Tibial nerve (tissue), 4 donors: ENCODE measurements around the gene GSG1L. TPM values are rescaled to one million over a fixed set of nuclear protein-coding genes. Genes with fewer than 3 reads are reported as not detected.

ENCODE experiments used
- DNase-seq, 2 donors: peaks; one replicate each; pipeline ENCODE4 v3.0.0-alpha.2; 2019; ENCODE audit warnings: low spot score in 2 of 2
- H3K27ac ChIP-seq, 4 donors: fragments of 200-600 bp; sonication (generic) in 3 of 4; one replicate each; pipeline ENCODE4 v1.5.1; 2017 to 2019; ENCODE audit warnings: mild to moderate bottlenecking in 1 of 4
- H3K27me3 ChIP-seq, 2 donors: fragments of 200-600 bp; sonication (generic) in 1 of 2; one replicate each; pipeline versions ENCODE4 v1.5.1 to v1.6.0; 2017 to 2019
- H3K36me3 ChIP-seq, 3 donors: fragments of 200-600 bp; sonication (generic); one replicate each; pipeline ENCODE4 v1.5.1; 2018 to 2019
- H3K4me1 ChIP-seq, 4 donors: fragments of 200-600 bp; sonication (generic) in 3 of 4; one replicate each; pipeline ENCODE4 v1.5.1; 2017 to 2019
- H3K4me3 ChIP-seq, 4 donors: fragments of 200-600 bp; sonication (generic) in 3 of 4; one replicate each; pipeline ENCODE4 v1.5.1; 2017 to 2019; ENCODE audit warnings: mild to moderate bottlenecking in 1 of 4, moderate library complexity in 1 of 4
- H3K9me3 ChIP-seq, 4 donors: fragments of 200-600 bp; sonication (generic) in 3 of 4; one replicate each; pipeline ENCODE4 v1.5.1; 2017 to 2019
- EP300 ChIP-seq, 2 donors: sonication (generic); formaldehyde crosslinking; IDR thresholded peaks; one replicate each; pipeline ENCODE4 v1.6.1; 2017; ENCODE audit warnings: antibody characterized with exemption in 2 of 2, mild to moderate bottlenecking in 1 of 2
- POLR2A ChIP-seq, 2 donors: fragments of 450-650 bp; IDR thresholded peaks; one replicate each; pipeline ENCODE4 v1.6.1; 2017; ENCODE audit warnings: antibody characterized with exemption in 2 of 2, mild to moderate bottlenecking in 2 of 2, moderate library complexity in 2 of 2
- WGBS, 2 donors: methylation state at CpG; one replicate each; pipeline ENCODE4 v1.1.5; 2018; 5-methylcytosine and 5-hydroxymethylcytosine counted together
- total RNA-seq, 4 donors: library from RNA; depleted of rRNA; stranded (reverse); fragments of >200 nt; gene quantifications; one replicate each; pipeline ENCODE4 v1.1.0, GENCODE V29; 2016
- TF ChIP-seq, protein P1 (sequence below), 5 experiments: fragments of 200-600 bp in 3 of 5; fragments of 450-650 bp in 2 of 5; sonication (generic) in 3 of 5; IDR thresholded peaks; one replicate each; pipeline ENCODE4 v1.5.1; 2016 to 2019; ENCODE audit warnings: antibody characterized with exemption in 5 of 5, mild to moderate bottlenecking in 3 of 5, moderate library complexity in 2 of 5

GSG1L gene
- total RNA-seq, 4 donors from 2014 or later, result not detected

DNA sequence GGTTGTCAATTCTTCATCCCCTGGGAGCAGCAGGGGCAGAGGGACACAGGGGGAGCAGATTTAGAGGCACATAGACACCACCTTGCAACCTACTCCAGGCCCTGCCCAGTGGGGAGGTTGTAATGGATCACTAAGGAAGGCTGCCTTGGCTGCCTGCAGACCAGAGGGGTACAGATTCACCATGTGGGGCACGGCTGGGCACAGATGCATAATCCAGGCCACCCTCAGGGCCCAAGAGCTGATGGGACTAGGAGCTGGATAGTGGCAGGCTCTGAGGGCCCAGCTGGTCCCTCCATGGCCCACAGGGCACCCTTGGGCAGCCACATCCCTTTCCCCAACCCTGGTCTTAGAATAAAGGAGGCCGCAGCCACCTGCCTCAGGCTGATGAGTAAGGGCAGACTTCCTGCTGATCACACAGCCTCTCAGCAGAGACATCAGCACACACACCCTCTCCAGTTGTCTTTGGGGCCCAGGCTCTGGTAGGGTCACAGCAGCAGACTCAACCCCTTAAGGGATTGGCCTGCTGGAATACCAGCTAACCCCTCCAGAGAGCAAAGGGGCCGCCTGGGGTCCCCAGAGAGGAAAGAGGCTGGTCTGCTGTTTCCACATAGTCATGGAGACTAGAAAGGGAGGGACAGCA lies 224.9 kb downstream of the GSG1L start:
- Histone ChIP-seq H3K4me3 (no peak overlapping the region), H3K36me3 (no peaks in the 10 kb centered on the region), H3K27me3 (no peaks in the 10 kb centered on the region), H3K4me1 (no peaks in the 10 kb centered on the region), H3K27ac (no peak overlapping the region), H3K9me3 (peaks cover 0 to 22% (median 1%) of the 10 kb centered on the region in 4 donors)
- WGBS, 2 donors, result 53 to 71% methylated on average over 2 of the region's 3 CpGs
- no peak for DNase-seq
- TF ChIP-seq POLR2A (IDR thresholded peaks at IDR 0.05) (no peak), EP300 (IDR thresholded peaks at IDR 0.05) (no peak)
- TF ChIP-seq, protein P1, sequence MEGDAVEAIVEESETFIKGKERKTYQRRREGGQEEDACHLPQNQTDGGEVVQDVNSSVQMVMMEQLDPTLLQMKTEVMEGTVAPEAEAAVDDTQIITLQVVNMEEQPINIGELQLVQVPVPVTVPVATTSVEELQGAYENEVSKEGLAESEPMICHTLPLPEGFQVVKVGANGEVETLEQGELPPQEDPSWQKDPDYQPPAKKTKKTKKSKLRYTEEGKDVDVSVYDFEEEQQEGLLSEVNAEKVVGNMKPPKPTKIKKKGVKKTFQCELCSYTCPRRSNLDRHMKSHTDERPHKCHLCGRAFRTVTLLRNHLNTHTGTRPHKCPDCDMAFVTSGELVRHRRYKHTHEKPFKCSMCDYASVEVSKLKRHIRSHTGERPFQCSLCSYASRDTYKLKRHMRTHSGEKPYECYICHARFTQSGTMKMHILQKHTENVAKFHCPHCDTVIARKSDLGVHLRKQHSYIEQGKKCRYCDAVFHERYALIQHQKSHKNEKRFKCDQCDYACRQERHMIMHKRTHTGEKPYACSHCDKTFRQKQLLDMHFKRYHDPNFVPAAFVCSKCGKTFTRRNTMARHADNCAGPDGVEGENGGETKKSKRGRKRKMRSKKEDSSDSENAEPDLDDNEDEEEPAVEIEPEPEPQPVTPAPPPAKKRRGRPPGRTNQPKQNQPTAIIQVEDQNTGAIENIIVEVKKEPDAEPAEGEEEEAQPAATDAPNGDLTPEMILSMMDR (IDR thresholded peaks at IDR 0.05), result no peak

DNA sequence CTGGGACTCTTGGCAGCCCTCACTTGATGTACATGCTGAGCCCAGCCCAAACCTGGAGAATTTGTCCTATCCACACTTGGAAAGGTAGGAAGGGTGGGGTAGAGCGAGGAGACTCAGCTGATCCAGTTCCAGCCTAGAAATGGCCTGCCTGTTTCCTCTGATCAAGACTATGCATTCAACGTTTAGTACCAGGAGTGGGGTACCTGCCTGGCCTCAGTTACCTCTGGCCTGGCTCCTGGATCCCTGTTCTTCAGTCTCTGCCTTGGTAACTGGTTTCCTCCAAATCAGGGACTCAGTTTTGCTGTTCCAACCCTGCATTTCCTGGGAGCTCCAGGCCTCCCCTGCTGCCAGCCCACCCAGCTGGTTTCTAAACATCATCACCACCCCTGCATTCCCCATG lies 233.5 kb downstream of the GSG1L start:
- TF ChIP-seq EP300 (IDR thresholded peaks at IDR 0.05) (no peak), POLR2A (IDR thresholded peaks at IDR 0.05) (no peak)
- TF ChIP-seq, protein P1 (IDR thresholded peaks at IDR 0.05), result no peak
- DNase-seq, result no peak

DNA sequence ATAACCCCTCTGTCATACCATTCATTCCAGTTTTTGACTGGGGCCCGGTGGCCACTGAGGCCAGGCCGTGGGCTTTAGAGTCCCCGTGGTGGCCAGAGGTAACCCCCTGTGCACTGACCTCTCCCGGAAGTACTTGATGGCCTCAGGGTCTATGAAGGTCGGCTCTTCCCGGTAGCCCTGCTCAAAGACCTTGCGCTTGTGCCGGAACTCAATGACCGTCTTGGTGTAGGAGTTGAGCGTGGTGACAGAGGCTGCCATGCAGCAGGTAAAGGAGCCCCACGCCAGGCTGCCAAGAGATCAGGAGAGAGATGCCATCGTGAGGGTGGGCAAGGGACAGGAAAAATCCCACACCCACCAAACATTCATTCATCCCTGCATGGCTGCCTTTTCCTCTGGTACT lies 234.8 kb downstream of the GSG1L start:
- TF ChIP-seq EP300 (IDR thresholded peaks at IDR 0.05) (no peak), POLR2A (IDR thresholded peaks at IDR 0.05) (no peak)
- TF ChIP-seq, protein P1 (IDR thresholded peaks at IDR 0.05), result no peak

More for the DNA sequence above, 233.5 kb downstream of the GSG1L start:
- no peaks in the 10 kb centered on the region for H3K4me1 ChIP-seq
- no peaks in the 10 kb centered on the region for H3K36me3 ChIP-seq
- no peaks in the 10 kb centered on the region for H3K27me3 ChIP-seq
- no peak overlapping the region for H3K4me3 ChIP-seq
- H3K9me3 ChIP-seq, result peaks cover 0 to 36% (median 2%) of the 10 kb centered on the region in 4 donors
- 86 to 91% methylated on average over 2 of the region's 2 CpGs for WGBS, 2 donors
- H3K27ac ChIP-seq, result no peak overlapping the region

DNA sequence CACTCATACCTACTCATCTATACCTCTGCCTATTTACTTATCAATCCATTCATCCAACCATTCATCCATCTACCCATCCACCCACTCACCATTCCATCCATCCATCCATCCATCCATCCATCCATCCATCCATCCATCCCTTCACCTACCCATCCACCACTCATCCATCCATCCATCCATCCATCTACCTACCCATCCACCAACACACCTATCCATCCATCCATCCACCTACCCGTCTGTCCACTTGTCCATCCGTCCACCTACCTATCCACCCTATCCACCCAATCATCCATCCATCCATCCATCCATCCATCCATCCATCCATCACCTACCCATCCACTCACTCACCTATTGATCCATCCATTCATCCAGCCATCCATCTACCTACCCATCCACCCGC lies 235.7 kb downstream of the GSG1L start:
- no peak for TF ChIP-seq POLR2A (IDR thresholded peaks at IDR 0.05)
- TF ChIP-seq EP300 (IDR thresholded peaks at IDR 0.05), result no peak
- TF ChIP-seq, protein P1 (IDR thresholded peaks at IDR 0.05), result no peak

More for the DNA sequence above, 234.8 kb downstream of the GSG1L start:
- H3K36me3 ChIP-seq, result no peaks in the 10 kb centered on the region
- no peaks in the 10 kb centered on the region for H3K27me3 ChIP-seq
- 86 to 93% methylated on average over 12 of the region's 12 CpGs for WGBS, 2 donors
- no peak for DNase-seq
- H3K4me3 ChIP-seq, result no peak overlapping the region
- no peaks in the 10 kb centered on the region for H3K4me1 ChIP-seq
- peaks cover 0 to 35% (median 1%) of the 10 kb centered on the region in 4 donors for H3K9me3 ChIP-seq
- no peak overlapping the region for H3K27ac ChIP-seq

DNA sequence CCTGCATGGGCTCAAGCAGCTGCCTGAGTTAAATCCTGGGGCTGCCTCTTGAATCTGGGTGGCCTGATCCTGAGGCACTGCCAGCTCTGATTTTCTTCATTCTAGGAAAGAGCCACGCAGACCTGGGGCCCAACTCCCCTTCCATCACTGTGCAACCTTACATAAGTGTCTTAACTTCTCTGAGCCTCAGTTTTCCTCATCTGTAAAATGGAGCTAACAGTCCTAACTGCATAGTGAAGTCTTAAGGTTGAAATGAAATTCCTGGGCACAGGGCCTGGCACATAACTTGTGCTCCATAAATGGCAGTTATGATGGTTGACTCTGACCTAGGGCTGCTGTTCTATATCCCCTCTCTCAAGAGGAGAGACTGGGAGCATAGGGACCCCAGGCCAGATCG lies 236.6 kb downstream of the GSG1L start:
- H3K27me3 ChIP-seq, result no peaks in the 10 kb centered on the region
- no peaks in the 10 kb centered on the region for H3K36me3 ChIP-seq
- no peak overlapping the region for H3K4me3 ChIP-seq
- 83 to 89% methylated on average over 2 of the region's 2 CpGs for WGBS, 2 donors
- no peak overlapping the region for H3K27ac ChIP-seq
- DNase-seq, result no peak
- peaks cover 0 to 23% (median 0%) of the 10 kb centered on the region in 4 donors for H3K9me3 ChIP-seq
- TF ChIP-seq POLR2A (IDR thresholded peaks at IDR 0.05) (no peak), EP300 (IDR thresholded peaks at IDR 0.05) (no peak)
- TF ChIP-seq, protein P1 (IDR thresholded peaks at IDR 0.05), result no peak
- H3K4me1 ChIP-seq, result no peaks in the 10 kb centered on the region

More for the DNA sequence above, 235.7 kb downstream of the GSG1L start:
- H3K27me3 ChIP-seq, result no peaks in the 10 kb centered on the region
- 75 to 76% methylated on average over 3 of the region's 3 CpGs for WGBS, 2 donors
- H3K4me3 ChIP-seq, result no peak overlapping the region
- no peak for DNase-seq
- no peaks in the 10 kb centered on the region for H3K4me1 ChIP-seq
- peaks cover 0 to 26% (median 0%) of the 10 kb centered on the region in 4 donors for H3K9me3 ChIP-seq
- H3K27ac ChIP-seq, result no peak overlapping the region
- H3K36me3 ChIP-seq, result no peaks in the 10 kb centered on the region
